ENCODE measurements around the gene MAMLD1.

The MAMLD1 gene

GRCh38 chrX:150421816-150422215 lies 58.7 kb downstream of the MAMLD1 start:
- H3K27me3 ChIP-seq (ENCODE audit: control insufficient read depth, insufficient read depth, low read length, poor library complexity, severe bottlenecking), result no peaks in the 10 kb centered on the region
- H3K4me1 ChIP-seq (ENCODE audit: control insufficient read depth, insufficient read depth, low read length), result no peaks in the 10 kb centered on the region
- no peaks in the 10 kb centered on the region for H3K9me3 ChIP-seq (ENCODE audit: control insufficient read depth, low read length)
- 83 to 84% methylated on average over 8 of the region's 8 CpGs for WGBS, 2 experiments
- no peak overlapping the region for H3K4me3 ChIP-seq (ENCODE audit: insufficient read depth, low read depth, low read length)
- no peak overlapping the region for H3K27ac ChIP-seq (ENCODE audit: insufficient read depth, low read depth, low read length, poor library complexity, severe bottlenecking)
- no peaks in the 10 kb centered on the region for H3K36me3 ChIP-seq (ENCODE audit: control insufficient read depth, insufficient read depth, low read length)

DNA sequence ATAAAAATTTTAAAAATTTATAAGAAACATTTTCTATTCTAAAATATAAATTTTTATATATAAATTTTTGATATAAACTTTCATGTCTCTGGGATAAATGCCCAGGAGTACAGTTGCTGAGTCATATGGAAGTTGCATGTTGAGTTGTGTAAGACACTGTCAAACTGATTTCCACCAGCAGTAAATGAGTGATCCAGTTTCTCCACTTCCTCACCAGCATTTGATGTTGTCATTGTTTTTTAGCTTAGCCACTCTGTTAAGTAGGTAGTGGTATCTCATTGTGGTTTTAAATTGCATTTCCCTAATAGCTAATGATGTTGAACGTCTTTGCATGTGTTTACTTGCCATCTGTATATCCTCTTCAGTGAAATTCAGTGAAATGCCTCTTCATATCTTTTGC lies 66.5 kb downstream of the MAMLD1 start:
- Histone ChIP-seq H3K27me3 (ENCODE audit: control insufficient read depth, insufficient read depth, low read length, poor library complexity, severe bottlenecking) (no peaks in the 10 kb centered on the region), H3K9me3 (ENCODE audit: control insufficient read depth, low read length) (no peaks in the 10 kb centered on the region), H3K4me3 (ENCODE audit: insufficient read depth, low read depth, low read length) (no peak overlapping the region), H3K27ac (ENCODE audit: insufficient read depth, low read depth, low read length, poor library complexity, severe bottlenecking) (no peak overlapping the region), H3K4me1 (ENCODE audit: control insufficient read depth, insufficient read depth, low read length) (no peaks in the 10 kb centered on the region), H3K36me3 (ENCODE audit: control insufficient read depth, insufficient read depth, low read length) (no peaks in the 10 kb centered on the region)
- no CpG with 5 or more reads among the region's 1 CpG for WGBS, 2 experiments

DNA sequence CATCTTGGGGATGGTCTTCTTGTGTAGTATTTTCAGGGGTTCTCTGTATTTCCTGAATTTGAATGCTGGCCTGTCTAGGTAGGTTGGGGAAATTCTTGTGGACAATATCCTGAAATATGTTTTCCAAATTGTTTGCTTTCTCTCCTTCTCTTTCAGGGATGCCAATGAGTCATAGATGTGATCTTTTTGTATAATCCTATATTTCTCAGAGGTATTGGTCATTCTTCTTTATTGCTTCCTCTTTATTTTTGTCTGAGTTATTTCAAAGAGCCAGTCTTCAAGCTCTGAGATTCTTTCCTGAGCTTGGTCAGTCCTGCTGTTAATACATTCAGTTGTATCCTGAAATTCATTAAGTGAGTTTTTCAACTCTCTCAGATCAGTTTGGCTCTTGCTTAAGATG lies 73.1 kb downstream of the MAMLD1 start:
- Histone ChIP-seq H3K4me3 (ENCODE audit: insufficient read depth, low read depth, low read length) (no peak overlapping the region), H3K27ac (ENCODE audit: insufficient read depth, low read depth, low read length, poor library complexity, severe bottlenecking) (no peak overlapping the region), H3K36me3 (ENCODE audit: control insufficient read depth, insufficient read depth, low read length) (no peaks in the 10 kb centered on the region), H3K27me3 (ENCODE audit: control insufficient read depth, insufficient read depth, low read length, poor library complexity, severe bottlenecking) (no peaks in the 10 kb centered on the region), H3K4me1 (ENCODE audit: control insufficient read depth, insufficient read depth, low read length) (no peaks in the 10 kb centered on the region), H3K9me3 (ENCODE audit: control insufficient read depth, low read length) (no peaks in the 10 kb centered on the region)

- H3K27me3 ChIP-seq (ENCODE audit: control insufficient read depth, insufficient read depth, low read length, poor library complexity, severe bottlenecking), result no peaks in the 10 kb centered on the region
- H3K4me1 ChIP-seq (ENCODE audit: control insufficient read depth, insufficient read depth, low read length), result no peaks in the 10 kb centered on the region
- no peak overlapping the region for H3K4me3 ChIP-seq (ENCODE audit: insufficient read depth, low read depth, low read length)
- no peak overlapping the region for H3K27ac ChIP-seq (ENCODE audit: insufficient read depth, low read depth, low read length, poor library complexity, severe bottlenecking)
- H3K9me3 ChIP-seq (ENCODE audit: control insufficient read depth, low read length), result no peaks in the 10 kb centered on the region
- WGBS, 2 experiments, result 80 to 90% methylated on average over 1 to 2 of the region's 2 CpGs
- H3K36me3 ChIP-seq (ENCODE audit: control insufficient read depth, insufficient read depth, low read length), result no peaks in the 10 kb centered on the region
Observed at GRCh38 chrX:150438165-150438564, 75.0 kb downstream of the MAMLD1 start.

GRCh38 chrX:150446151-150446550 lies 83.0 kb downstream of the MAMLD1 start:
- Histone ChIP-seq H3K4me3 (ENCODE audit: insufficient read depth, low read depth, low read length) (no peak overlapping the region), H3K9me3 (ENCODE audit: control insufficient read depth, low read length) (no peaks in the 10 kb centered on the region), H3K27ac (ENCODE audit: insufficient read depth, low read depth, low read length, poor library complexity, severe bottlenecking) (no peak overlapping the region), H3K36me3 (ENCODE audit: control insufficient read depth, insufficient read depth, low read length) (no peaks in the 10 kb centered on the region), H3K4me1 (ENCODE audit: control insufficient read depth, insufficient read depth, low read length) (no peaks in the 10 kb centered on the region), H3K27me3 (ENCODE audit: control insufficient read depth, insufficient read depth, low read length, poor library complexity, severe bottlenecking) (no peaks in the 10 kb centered on the region)
- 58 to 92% methylated on average over 2 of the region's 2 CpGs for WGBS, 2 experiments

- no peaks in the 10 kb centered on the region for H3K36me3 ChIP-seq (ENCODE audit: control insufficient read depth, insufficient read depth, low read length)
Observed at GRCh38 chrX:150446995-150447394, 83.9 kb downstream of the MAMLD1 start.

DNA sequence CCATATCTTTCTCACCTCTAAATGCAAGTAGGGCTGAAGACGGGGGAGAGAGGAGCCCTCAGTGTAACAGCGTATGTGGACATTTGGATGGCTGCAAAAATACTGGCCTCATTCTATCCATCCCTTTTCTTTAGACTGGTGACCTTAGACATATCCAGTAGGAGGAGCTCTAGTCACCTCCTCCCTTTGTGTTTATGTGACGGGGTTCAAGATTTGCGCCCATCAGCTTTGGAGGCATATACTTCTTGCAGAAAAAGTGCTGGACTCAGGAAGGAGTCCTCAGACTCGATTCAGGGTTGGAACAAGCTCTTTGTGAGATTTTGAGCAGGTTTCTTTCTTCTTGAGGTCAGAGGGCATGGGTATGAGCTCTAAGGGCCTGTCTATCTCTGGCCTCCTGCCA lies 86.2 kb downstream of the MAMLD1 start:
- Histone ChIP-seq H3K27me3 (ENCODE audit: control insufficient read depth, insufficient read depth, low read length, poor library complexity, severe bottlenecking) (no peaks in the 10 kb centered on the region), H3K27ac (ENCODE audit: insufficient read depth, low read depth, low read length, poor library complexity, severe bottlenecking) (no peak overlapping the region), H3K9me3 (ENCODE audit: control insufficient read depth, low read length) (no peaks in the 10 kb centered on the region), H3K4me3 (ENCODE audit: insufficient read depth, low read depth, low read length) (no peak overlapping the region), H3K36me3 (ENCODE audit: control insufficient read depth, insufficient read depth, low read length) (no peaks in the 10 kb centered on the region), H3K4me1 (ENCODE audit: control insufficient read depth, insufficient read depth, low read length) (no peaks in the 10 kb centered on the region)
- 90 to 96% methylated on average over 5 of the region's 5 CpGs for WGBS, 2 experiments

More at GRCh38 chrX:150446995-150447394, 83.9 kb downstream of the MAMLD1 start:
- Histone ChIP-seq H3K27ac (ENCODE audit: insufficient read depth, low read depth, low read length, poor library complexity, severe bottlenecking) (no peak overlapping the region), H3K9me3 (ENCODE audit: control insufficient read depth, low read length) (no peaks in the 10 kb centered on the region), H3K27me3 (ENCODE audit: control insufficient read depth, insufficient read depth, low read length, poor library complexity, severe bottlenecking) (no peaks in the 10 kb centered on the region), H3K4me1 (ENCODE audit: control insufficient read depth, insufficient read depth, low read length) (no peaks in the 10 kb centered on the region), H3K4me3 (ENCODE audit: insufficient read depth, low read depth, low read length) (no peak overlapping the region)
- WGBS, 2 experiments, result 90 to 97% methylated on average over 1 of the region's 1 CpG

DNA sequence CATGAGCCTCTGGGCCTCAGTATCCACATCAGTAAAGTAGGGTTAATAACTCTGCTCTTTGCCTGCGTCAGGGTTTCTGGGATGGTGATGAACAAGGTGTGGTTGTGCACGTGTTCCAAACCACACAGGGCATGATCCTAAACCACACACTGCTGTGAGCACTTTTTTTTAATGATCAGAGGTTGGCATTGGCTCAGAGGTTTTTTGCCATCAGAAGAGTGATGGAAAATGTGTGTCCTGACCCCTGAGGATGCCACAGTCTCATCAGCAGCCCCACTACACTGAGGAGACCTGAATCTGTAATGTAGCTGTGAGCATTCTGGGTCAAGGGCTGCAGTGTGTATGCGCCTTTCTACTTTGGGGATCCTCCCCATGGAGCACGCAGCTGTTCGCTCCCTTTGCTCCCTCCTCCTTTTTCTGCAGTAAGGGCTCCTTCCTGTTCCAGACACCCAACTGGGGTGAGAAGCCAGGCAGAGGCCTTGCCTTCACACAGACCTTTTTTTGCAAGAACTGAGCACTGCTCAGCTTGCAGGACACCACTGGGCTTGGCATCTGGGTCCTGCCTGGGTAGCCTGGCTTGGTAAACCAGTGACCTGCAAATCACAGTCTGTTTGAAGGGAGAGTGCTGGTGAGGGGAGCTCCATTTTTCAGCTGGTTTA lies 87.5 kb downstream of the MAMLD1 start:
- Histone ChIP-seq H3K27me3 (ENCODE audit: control insufficient read depth, insufficient read depth, low read length, poor library complexity, severe bottlenecking) (no peaks in the 10 kb centered on the region), H3K36me3 (ENCODE audit: control insufficient read depth, insufficient read depth, low read length) (no peaks in the 10 kb centered on the region), H3K9me3 (ENCODE audit: control insufficient read depth, low read length) (no peaks in the 10 kb centered on the region), H3K4me1 (ENCODE audit: control insufficient read depth, insufficient read depth, low read length) (no peaks in the 10 kb centered on the region), H3K4me3 (ENCODE audit: insufficient read depth, low read depth, low read length) (no peak overlapping the region), H3K27ac (ENCODE audit: insufficient read depth, low read depth, low read length, poor library complexity, severe bottlenecking) (no peak overlapping the region)
- WGBS, 2 experiments, result 88 to 94% methylated on average over 5 of the region's 5 CpGs

DNA sequence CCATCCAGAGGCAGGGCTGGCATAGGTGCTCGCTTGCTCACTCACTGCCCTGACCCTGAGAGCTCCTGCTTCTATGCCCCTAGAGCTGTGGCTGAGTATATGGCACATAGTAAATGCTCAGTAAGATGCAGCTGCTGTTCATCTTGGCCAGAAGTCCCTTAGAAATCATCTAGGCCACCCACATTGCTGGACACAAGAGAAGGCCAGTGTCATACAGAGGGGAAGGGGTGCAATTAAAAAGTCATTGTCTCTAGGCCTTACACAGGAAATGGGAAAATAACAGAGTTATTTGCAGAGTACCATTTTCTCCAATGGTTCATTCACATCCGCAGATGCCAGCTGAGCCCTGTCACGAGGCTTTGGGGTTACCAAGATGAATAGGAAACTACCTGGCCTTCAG lies 88.8 kb downstream of the MAMLD1 start:
- Histone ChIP-seq H3K4me1 (ENCODE audit: control insufficient read depth, insufficient read depth, low read length) (no peaks in the 10 kb centered on the region), H3K9me3 (ENCODE audit: control insufficient read depth, low read length) (no peaks in the 10 kb centered on the region), H3K36me3 (ENCODE audit: control insufficient read depth, insufficient read depth, low read length) (no peaks in the 10 kb centered on the region), H3K27me3 (ENCODE audit: control insufficient read depth, insufficient read depth, low read length, poor library complexity, severe bottlenecking) (no peaks in the 10 kb centered on the region), H3K4me3 (ENCODE audit: insufficient read depth, low read depth, low read length) (no peak overlapping the region), H3K27ac (ENCODE audit: insufficient read depth, low read depth, low read length, poor library complexity, severe bottlenecking) (no peak overlapping the region)
- WGBS, 2 experiments, result 95 to 96% methylated on average over 3 of the region's 3 CpGs

- H3K27me3 ChIP-seq (ENCODE audit: control insufficient read depth, insufficient read depth, low read length, poor library complexity, severe bottlenecking), result no peaks in the 10 kb centered on the region
- no peaks in the 10 kb centered on the region for H3K36me3 ChIP-seq (ENCODE audit: control insufficient read depth, insufficient read depth, low read length)
- H3K4me1 ChIP-seq (ENCODE audit: control insufficient read depth, insufficient read depth, low read length), result no peaks in the 10 kb centered on the region
- no peak overlapping the region for H3K27ac ChIP-seq (ENCODE audit: insufficient read depth, low read depth, low read length, poor library complexity, severe bottlenecking)
- no peak overlapping the region for H3K4me3 ChIP-seq (ENCODE audit: insufficient read depth, low read depth, low read length)
- no peaks in the 10 kb centered on the region for H3K9me3 ChIP-seq (ENCODE audit: control insufficient read depth, low read length)
Observed at GRCh38 chrX:150454083-150454482, 91.0 kb downstream of the MAMLD1 start.

Measured in ectodermal cell (in vitro differentiated cells).